GF-D8 (cell line): ENCODE results near the gene CCDC102A.
"Not testable (repeated sequence)": the region's sequence is repeated elsewhere in the genome, so short reads cannot be mapped to it uniquely, and the experiment has no call there.

ENCODE experiments used
- DNase-seq: peaks from one replicate; lab custom pipeline; 2025; lab: John Stamatoyannopoulos, UW

CCDC102A gene

DNA sequence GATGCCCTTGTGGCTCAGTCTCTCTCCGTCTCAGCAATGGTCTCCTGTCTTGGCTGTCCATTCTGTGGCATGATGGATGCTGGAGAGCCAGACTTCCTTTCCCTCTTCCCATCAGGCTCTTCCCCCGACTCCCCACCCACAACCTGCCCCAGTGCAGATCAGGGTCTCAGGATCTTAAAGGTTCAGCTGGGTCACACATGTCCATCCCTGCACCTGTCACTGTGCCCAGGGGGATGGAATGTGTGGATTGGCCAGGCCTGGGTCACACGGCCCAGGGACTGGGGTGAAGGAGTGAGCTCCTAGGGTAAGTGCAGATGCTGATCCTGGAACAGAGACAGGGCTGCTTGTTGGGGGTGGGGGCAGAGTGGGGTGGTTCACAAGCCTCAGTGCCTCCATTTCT is 29.1 kb upstream of the CCDC102A start:
- no peak for DNase-seq

DNA sequence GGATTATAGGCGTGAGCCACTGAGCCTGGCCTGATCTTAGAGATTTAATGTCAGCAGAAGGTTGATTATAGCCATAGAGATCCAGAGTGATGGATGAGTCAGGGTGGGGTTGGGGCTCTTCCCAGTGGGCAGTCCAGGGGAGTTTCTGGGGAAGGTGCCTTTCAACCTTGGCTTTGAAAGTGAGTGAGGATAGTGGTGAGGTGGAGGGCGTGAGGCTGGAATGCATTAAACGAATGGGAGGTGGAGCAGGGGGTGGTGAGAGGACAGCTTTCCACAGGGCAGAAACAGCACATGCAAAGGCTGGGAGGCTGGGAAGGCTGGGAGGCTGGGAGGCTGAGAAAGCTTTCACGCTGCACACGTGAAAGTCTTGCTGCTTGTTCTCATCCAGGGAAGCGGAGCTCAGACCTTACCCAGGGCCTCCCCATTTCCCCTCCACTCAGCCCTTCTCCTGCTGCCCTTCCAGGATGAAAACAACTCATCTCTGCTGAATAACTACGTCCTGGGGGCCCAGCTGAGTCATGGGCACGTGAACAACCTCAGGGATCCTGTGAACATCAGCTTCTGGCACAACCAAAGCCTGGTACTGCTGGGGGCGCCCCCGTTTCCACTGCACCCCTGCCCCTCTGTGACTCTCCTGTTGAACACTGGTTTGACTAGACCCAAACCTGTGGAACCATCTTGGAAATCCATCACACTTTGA is 28.4 kb upstream of the CCDC102A start:
- DNase-seq, result no peak

DNA sequence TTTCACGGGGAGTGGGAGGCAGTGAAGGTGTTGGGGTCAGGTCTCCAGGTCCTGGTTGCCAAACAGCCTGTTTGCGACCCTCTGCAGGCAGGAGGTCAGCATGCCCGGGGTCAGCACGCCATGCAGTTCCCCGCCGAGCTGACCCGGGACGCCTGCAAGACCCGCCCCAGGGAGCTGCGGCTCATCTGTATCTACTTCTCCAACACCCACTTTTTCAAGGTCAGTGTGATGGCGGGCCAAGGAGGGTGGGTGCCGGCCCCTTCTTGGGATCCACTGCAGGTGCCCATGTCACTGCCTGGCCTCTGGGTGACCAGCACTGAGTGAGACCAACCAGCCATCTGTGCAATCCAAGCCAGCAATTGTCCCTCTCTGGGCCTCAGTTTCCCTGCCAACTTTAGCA is 27.4 kb upstream of the CCDC102A start:
- no peak for DNase-seq

DNA sequence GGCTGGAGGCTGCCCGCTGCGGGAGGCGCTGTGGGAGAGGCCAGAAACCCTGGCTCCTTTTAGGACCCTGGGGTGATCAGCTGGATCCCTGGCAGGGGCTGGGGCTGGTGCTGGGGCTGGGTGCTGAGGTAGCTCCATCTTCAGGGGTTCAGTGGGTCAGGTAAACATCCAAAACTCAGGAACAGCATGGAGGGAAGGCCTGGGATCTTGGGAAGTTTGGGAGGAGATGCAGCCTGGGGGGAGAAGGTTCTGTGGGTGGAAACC is 27.0 kb upstream of the CCDC102A start:
- DNase-seq, result no peak

DNA sequence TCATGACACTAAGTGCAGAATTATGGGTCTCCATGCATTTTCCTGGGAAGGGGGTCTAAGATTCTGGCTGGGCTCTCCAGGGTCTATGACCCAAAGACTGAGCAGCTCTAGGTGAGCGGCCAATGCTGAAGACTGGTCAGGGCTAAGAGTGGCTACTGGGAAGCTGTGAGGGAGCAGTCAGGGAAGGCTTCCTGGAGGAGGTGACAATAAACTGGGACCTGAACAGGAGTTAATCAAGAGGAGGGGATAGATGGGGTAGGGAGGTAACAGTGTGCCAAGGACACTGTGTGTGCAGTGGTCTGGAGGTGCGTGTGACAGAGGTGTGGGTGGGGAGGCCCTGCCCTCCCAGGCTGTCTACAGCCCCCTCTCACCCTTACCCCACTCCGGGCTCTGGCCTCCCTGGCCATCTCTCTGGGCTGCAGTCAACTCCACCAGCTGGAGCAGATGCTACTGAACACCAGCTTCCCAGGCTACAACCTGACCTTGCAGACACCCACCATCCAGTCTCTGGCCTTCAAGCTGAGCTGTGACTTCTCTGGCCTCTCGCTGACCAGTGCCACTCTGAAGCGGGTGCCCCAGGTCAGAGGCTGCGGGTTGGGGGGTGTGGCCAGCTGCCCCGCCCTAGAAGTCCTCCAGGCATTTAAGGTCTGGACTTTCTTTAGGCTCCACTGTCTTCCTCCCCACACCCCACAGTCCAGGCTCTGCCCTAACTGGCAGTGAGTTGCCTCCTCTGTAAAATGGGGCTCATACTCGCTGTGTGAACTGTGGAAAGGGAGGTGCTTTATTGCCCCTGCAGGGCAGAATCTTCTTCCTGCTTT is 26.5 kb upstream of the CCDC102A start:
- DNase-seq, result no peak

DNA sequence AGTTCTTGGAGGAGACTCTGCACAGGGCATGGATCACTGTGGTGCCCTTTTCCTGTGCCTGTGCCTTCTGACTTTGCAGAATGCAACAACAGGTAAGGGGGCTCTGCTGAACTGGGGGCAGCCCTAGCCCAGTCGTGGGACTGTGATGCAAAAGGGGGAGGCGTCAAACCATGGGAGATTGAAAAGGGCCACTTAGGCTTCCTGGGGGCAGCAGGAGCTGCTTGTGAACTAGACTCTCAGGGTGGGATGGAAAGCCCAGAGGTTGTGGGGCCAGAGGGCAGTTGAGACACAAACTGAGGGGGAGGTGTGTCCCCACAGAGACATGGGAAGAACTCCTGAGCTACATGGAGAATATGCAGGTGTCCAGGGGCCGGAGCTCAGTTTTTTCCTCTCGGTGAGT is 25.7 kb upstream of the CCDC102A start:
- no peak for DNase-seq

DNA sequence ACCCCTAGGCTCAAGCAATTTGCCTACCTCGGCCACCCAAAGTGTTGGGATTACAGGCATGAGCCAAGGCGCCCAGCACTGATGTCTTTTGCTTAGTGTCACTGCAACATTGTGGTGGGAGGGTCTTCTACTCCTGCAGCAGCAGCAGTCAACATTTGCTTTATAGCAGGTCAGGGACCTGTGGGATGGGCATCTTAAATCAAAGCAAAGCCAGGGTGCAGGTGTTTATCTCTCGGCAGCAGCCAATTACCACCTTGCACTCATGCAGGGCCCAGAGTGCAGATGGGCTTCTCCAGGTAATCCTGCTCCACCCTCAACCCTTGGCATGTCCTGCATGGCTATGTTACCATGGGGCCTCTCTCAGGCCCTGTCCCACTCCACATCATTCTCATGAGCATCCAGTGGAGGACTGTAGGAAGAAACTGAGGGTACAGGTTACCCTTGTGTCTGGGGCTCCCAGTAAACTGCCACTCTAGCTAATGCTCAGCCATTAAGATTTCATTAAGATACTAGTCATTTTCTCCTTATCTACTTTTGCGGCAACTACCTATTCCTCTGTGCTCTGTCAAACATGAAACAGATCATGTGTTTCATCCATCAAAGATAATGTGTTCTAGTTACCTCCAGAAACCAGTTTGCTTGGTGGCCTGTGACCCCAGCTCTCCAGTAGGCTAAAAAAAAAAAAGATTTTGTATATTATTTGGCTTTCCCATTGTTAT is 22.9 kb upstream of the CCDC102A start:
- no peak for DNase-seq

DNA sequence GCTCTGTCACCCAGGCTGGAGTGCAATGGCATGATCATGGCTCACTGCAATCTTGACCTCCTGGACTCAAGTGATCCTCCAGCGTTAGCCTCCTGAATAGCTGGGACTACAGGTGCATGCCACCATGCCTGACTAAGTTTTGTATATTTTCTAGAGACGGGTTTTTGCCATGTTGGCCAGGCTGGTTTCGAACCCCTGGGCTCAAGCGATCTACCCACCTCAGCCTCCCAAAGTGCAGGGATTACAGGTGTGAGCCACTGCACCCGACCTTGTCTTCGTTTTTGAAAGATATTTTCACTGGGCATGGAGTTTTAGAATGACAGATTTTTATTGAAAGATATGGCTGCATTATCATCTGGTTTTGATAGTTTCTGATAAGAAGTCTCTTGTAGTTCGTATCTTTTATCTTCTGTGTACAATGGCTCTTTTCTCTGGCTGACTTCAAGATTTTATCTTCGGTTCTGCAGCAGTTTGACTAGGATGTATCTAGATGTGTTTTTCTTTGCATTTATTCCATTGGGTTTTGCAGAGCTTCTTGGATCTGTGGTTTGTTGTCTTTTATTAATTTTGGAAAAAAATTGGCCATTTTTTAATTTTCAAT is 20.7 kb upstream of the CCDC102A start:
- no peak for DNase-seq

DNA sequence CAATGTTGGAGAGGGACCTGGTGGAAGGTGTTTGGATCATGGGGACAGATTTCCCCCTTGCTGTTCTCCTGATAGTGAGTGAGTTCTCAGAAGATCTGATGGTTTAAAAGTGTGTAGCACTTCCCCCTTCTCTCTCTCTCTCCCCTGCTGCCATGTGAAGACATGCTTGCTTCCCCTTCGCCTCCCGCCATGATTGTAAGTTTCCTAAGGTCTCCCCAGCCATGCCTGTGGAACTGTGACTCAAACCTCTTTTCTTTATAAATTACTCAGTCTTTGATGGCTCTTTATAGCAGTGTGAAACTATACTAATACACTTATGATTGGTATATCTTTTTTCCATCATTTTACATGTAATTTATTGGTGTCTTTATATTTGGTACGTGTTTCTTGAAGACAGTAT is 19.5 kb upstream of the CCDC102A start:
- no peak for DNase-seq

DNA sequence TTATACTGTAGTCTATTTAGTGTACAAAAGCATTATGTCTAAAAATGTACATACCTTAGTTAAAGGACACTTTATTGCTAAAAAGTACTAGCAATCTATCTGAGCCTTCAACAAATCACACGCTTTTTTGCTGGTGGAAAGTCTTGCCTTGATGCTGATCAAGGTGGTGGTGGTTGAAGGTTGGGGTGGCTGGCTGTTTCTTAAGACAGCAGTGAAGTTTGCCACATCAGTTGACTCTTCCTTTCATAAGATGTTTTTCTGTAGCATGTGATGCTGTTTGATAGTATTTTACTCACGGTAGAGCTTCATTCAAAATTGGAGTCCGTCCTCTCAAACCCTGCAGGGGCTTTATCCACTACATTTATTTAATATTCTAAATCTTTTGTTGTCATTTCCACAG is 14.7 kb upstream of the CCDC102A start:
- no peak for DNase-seq

DNA sequence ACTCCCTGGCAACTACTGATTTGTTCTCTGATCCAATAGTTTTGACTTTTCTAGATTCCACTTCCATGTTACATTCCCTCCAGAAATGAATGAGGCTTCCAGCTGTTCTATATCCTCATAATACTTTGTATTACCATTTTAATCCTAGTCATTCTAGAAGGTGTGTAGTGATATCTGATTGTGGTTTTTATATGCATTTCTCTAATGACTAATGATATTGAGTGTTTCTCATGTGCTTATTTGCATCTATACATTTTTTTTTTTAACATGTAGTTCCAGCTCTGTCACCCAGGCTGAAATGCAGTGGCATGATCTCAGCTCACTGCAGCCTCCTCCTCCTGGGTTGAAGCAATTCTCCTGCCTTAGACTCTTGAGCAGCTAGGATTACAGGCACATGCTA is 13.4 kb upstream of the CCDC102A start:
- DNase-seq, result no peak

DNA sequence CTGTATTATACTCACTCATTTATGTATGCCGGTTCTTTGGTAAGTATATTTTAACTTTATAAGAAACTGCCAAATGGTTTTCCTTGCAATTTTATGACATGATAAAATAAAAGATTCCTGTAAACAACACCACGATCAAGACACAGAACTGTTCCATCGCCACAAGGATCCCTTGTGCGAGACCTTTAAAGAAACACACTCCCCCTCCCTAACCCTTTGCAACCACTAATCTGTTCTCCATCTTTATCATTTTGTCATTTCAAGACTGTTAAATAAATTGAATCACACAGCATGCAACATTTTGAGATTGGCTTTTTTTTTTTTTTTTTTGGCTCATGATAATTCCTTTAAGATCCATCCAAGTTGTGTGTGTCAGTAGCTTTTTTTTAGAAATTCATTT is 12.0 kb upstream of the CCDC102A start:
- DNase-seq, result no peak

DNA sequence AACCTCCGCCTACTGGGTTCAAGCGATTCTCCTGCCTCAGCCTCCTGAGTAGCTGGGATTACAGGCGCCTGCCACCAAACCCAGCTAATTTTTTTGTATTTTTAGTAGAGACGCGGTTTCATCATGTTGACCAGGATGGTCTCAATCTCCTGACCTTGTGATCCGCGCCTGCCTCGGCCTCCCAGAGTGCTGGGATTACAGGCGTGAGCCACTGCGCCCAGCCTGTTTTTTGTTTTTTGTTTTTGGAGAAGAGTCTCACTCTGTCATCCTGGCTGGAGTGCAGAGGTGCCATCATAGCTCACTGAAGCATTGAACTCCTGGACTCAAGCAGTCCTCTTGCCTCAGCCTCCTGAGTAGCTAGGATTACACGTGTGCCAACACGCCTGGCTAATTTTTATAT is 11.2 kb upstream of the CCDC102A start:
- DNase-seq, result not testable (repeated sequence)

DNA sequence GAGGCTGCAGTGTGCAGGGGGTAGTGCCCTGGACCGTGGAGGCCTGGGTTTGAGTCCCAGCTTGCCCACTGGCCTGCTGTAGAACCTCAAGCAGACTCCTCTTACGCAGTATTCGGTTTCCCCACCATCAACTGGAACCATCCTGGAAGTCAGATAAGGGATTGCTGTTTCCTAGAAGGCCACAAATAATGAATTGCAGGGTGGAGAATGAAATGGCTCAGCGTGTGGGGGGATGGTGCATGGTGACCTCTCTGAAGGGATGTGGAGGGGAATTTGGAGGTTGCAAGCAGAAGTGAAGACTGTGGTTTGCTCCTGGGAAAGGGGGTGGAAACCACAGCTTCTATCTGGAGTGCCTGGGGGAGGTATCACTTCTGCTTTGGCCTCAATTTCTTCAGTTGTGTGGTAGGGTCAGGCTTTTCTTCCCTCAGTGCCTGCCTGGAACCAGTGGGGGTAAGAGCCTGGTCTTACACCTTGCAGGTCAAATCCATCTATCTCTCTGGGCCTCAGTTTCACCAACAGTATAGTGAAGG is 7.8 kb upstream of the CCDC102A start:
- DNase-seq, result peak; percentile 100

DNA sequence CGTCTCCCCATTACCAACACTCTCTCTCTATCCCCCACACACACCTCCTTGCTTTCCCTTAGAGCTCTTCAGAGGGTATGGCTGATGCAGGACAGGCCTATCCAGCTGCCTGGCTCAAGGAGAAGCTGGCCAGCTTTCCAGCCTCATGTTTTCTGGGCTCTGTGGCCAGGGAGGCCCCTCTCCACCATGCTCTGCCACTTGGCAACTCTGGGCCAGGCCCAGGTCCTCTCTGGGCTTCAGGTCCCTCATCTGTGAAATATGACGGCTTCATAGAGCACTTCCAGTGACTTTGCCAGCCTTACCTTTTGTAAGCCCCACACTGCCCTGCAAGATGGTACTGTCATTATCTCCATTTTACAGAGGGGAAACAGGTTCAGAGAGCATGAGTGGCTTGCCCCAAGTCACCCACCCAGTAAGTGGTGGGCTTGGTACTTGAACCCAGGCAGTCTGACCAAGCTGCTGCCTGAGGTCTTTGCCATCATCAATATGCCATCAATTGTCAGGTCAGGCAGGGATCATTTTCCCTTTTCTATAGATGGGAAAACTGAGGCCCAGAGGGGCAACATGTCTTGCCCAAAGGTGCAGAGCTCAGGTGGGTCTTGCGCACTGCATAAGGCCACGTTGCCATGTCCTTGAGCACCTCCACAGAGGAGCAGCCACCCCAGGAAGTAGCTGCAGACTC is 5.5 kb upstream of the CCDC102A start:
- DNase-seq, result no peak

DNA sequence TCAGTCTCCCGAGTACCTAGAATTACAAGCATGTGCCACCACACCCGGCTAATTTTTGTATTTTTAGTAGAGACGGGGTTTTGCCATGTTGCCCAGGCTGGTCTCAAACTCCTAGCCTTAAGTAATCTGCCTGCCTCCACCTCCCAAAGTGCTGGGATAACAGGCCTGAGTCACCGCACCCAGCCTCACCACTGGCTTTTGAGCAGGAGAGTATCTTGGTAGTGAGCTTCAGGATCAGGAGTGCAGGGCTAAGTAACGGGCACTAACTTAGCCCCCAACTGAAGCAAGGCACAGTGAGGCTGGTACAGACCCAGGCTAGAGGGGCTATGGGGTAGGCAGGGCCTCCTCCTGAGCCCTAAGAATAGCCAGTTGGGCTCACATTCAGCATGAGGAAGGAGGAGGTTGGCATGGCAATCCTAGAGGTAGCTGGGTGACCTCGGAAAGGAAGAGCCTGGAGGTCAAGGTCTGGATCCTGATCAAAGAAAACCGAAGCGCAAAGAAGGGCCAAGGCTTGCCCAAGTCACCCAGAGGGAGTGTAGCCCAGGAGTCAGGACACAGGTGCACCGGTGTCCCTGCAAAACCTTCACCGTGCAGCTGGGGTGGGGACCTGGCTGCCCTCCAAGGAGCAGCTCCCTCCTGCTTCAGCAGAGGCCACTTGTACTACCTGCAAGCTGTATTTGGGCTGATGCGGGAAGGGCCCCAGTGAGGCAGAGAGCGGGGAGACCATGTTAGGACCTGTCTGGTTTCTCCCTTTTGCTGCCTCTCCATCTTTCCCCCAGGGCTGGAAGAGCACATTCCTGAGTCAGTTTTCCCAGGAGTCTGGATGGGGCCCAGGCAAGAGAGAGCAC is 4.8 kb upstream of the CCDC102A start:
- no peak for DNase-seq

DNA sequence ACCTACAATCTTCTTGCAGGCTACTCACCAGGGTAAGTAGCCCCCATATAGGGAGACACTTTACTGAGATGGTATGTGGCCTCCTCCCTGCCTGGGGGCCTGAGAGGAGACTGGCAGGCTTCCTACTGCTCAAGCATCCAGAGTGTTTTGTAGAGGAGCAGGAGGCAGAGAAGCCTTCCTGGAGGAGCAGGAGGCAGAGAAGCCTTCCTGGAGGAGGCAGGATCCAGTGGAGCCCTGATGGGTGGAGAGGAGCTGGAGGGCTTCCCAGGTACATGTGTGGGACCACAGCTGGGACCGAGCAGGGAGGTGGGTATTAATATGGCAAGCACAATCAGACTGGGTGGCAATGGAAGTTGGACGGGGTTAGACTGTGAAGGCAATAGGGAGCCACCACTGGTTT is 4.0 kb upstream of the CCDC102A start:
- no peak for DNase-seq

DNA sequence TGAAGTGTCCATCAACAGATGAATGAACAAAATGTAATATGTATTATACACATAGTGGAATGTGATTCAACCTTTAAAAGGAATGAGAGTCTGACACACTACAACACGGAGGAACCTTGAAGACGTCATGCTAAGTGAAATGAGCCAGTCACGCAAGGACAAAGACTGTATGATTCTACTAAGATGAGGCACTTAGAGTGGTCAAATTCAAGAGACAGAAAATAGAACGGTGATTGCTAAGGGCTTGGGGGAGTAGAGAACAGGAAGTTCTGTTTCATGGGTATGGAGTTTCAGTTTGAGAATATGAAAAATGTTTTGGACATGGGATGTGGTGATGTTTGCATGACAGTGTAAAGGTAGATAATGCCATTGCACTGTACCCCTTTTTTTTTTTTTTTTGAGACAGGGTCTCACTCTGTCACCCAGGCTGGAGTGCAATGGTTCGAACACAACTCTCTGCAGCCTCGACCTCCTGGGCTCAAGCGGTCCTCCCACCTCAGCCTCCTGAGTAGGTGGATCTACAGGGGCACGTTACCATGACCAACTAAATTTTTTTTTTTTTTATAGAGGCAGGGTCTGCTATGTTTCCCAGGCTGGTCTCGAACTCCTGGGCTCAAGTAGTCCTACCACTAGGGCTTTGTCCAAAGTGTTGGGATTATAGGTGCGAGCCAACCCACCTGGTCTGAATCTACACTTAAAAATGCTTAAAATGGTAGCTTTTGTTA is 2.9 kb upstream of the CCDC102A start:
- DNase-seq, result no peak

DNA sequence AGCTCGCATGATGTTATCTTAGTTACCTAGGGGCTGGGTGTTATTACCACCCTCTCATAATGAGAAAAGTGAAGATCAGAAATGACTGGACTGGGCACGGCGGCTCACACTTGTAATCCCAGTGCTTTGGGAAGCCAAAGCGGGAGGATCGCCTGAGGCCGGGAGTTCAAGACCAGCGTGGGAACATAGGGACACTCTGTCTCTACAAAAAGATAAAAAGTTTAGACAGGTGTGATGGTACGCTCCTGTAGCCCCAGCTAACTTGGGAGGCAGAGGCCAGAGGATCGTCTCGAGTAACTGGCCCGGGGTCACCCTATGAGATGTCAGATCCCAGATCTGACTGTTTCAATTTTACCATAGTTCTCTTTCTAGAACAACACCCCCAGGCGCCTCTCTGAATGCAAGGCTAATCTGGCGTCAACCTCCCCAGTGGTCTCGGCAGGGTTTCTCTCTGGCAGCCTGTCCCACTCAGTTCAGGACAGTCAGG is 1.9 kb upstream of the CCDC102A start:
- no peak for DNase-seq

DNA sequence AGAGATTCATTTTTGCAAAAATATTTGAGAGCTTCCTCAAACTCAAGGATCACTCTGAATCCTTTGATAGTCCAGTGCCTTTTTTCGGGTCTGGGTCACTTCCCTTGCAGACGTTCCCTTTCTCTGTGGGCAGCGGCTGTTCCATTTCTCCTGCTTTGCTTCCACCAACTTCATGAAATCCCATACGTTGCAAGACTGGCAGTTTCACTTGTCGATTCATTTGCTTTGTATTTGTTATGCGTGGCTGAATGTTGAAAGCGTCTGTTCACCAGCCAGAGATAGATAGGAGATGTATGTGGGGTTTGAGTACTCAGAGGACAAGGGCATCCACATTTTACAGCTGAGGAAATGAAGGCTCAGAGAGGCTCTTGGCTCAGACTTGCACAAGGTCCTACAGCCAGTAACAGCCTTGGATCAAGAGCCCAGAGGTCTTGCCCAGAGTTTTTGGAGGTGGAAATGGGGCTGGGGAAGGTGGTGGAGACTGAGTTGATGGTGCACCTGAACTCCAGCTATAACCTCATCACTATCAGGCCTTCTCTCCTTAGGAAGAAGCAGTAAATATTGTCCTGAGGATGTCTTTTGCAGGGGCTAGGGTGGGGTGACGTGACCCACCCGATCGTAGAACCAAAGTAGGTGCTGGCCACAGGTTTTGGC is 1.3 kb upstream of the CCDC102A start:
- DNase-seq, result no peak
